Type B pancreatic cell (in vitro differentiated cells): ENCODE data around the gene FCRL6. TPM values are rescaled to one million over a fixed set of nuclear protein-coding genes. Genes with fewer than 3 reads are reported as not detected.

ENCODE experiments used
- DNase-seq: peaks from one replicate; pipeline ENCODE4 v3.0.0; 2021; ENCODE audit warnings: mixed read lengths; ENCODE audit not compliant: unreplicated experiment; ENCODE audit errors: extremely low spot score
- H3K27ac Mint-ChIP-seq: 2 replicates; pipeline ENCODE4 v1.8.0; 2021; ENCODE audit warnings: mild to moderate bottlenecking, mixed read lengths
- H3K27me3 Mint-ChIP-seq: 2 replicates; pipeline ENCODE4 v1.8.0; 2021; ENCODE audit warnings: mixed read lengths
- H3K36me3 Mint-ChIP-seq: 2 replicates; pipeline ENCODE4 v1.8.0; 2021; ENCODE audit warnings: mixed read lengths
- H3K4me1 Mint-ChIP-seq: one replicate; pipeline ENCODE4 v1.8.0; 2021; ENCODE audit warnings: mixed read lengths; ENCODE audit not compliant: unreplicated experiment
- H3K4me3 Mint-ChIP-seq: 2 replicates; pipeline ENCODE4 v1.8.0; 2021; ENCODE audit warnings: mild to moderate bottlenecking, mixed read lengths
- H3K9me3 Mint-ChIP-seq: 2 replicates; pipeline ENCODE4 v1.8.0; 2021; ENCODE audit warnings: mixed read lengths
- long read RNA-seq: library from polyadenylated mRNA; unstranded; transcript quantifications from one replicate; pipeline ENCODE4 v2.0.0, GENCODE V29; 2020
- total RNA-seq: library from RNA; stranded (reverse); gene quantifications from 2 replicates; pipeline ENCODE4 v1.2.1, GENCODE V29; 2021; ENCODE audit warnings: low replicate concordance
- TF ChIP-seq, protein P1 (sequence below): fragments of 200-600 bp; sonication (generic); conservative IDR thresholded peaks from 2 replicates; pipeline ENCODE4 v1.5.0; 2021; ENCODE audit warnings: antibody characterized with exemption, mild to moderate bottlenecking

FCRL6 gene, protein sequence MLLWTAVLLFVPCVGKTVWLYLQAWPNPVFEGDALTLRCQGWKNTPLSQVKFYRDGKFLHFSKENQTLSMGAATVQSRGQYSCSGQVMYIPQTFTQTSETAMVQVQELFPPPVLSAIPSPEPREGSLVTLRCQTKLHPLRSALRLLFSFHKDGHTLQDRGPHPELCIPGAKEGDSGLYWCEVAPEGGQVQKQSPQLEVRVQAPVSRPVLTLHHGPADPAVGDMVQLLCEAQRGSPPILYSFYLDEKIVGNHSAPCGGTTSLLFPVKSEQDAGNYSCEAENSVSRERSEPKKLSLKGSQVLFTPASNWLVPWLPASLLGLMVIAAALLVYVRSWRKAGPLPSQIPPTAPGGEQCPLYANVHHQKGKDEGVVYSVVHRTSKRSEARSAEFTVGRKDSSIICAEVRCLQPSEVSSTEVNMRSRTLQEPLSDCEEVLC
- total RNA-seq, result not detected in 2 replicates
- long read RNA-seq, result 0 reads

DNA sequence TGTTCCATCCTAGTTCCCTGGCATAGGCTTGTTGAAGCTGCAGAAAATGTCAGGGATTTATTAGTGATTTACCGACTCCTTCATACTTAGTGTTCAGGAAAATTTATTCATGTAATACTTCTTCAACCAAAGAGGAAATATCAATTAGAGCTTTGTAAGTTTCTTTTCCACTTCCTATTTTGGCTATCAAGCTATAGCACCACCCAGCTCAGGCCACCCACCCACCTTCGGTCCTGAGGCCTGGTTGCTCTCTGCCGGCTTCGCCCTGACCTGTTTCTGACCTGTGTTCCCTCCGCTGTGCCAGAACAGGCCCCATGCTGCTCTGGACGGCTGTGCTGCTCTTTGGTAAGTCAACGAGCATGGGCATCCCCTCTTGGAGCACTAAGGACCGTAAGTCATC is at the start of gene FCRL6:
FCRL6 (plus strand) TSS at position 250 of the 400 bp plus-strand sequence; CDS start at position 315, 65 bp downstream.
- Mint-ChIP-seq H3K27ac (no peak within 1 kb of the TSS), H3K9me3 (no peaks in the 10 kb centered on the region), H3K27me3 (peaks cover 58% of the 10 kb centered on the region), H3K36me3 (no peaks in the 10 kb centered on the region), H3K4me3 (no peak within 1 kb of the TSS), H3K4me1 (no peaks in the 10 kb centered on the region)
- no peak for DNase-seq
- TF ChIP-seq, protein P1, sequence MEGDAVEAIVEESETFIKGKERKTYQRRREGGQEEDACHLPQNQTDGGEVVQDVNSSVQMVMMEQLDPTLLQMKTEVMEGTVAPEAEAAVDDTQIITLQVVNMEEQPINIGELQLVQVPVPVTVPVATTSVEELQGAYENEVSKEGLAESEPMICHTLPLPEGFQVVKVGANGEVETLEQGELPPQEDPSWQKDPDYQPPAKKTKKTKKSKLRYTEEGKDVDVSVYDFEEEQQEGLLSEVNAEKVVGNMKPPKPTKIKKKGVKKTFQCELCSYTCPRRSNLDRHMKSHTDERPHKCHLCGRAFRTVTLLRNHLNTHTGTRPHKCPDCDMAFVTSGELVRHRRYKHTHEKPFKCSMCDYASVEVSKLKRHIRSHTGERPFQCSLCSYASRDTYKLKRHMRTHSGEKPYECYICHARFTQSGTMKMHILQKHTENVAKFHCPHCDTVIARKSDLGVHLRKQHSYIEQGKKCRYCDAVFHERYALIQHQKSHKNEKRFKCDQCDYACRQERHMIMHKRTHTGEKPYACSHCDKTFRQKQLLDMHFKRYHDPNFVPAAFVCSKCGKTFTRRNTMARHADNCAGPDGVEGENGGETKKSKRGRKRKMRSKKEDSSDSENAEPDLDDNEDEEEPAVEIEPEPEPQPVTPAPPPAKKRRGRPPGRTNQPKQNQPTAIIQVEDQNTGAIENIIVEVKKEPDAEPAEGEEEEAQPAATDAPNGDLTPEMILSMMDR, result no peak

DNA sequence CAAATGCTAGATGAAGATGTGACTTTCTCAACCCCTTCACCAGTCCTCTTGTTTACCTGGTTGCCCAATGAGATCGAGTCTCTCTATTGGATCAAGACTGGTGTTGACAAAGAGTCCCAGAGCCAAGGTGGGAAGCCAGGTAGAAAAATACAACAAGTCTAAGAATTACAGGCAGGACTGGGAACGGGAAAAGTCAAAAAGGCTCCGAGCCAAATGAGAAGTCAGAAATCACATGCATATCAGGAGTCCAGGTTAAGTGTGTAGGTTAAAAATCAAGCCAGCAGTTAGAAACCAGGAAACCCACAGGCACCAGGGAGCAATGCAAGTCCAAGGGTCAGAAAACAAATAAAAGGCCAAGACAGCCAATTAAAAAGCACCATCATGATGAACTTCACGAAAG is 48.8 kb upstream of the FCRL6 start:
- DNase-seq, result no peak
- Mint-ChIP-seq H3K36me3 (no peaks in the 10 kb centered on the region), H3K4me3 (no peak overlapping the region), H3K4me1 (no peaks in the 10 kb centered on the region), H3K27me3 (peaks cover 3% of the 10 kb centered on the region), H3K27ac (no peak overlapping the region), H3K9me3 (no peaks in the 10 kb centered on the region)
- TF ChIP-seq, protein P1, result no peak

DNA sequence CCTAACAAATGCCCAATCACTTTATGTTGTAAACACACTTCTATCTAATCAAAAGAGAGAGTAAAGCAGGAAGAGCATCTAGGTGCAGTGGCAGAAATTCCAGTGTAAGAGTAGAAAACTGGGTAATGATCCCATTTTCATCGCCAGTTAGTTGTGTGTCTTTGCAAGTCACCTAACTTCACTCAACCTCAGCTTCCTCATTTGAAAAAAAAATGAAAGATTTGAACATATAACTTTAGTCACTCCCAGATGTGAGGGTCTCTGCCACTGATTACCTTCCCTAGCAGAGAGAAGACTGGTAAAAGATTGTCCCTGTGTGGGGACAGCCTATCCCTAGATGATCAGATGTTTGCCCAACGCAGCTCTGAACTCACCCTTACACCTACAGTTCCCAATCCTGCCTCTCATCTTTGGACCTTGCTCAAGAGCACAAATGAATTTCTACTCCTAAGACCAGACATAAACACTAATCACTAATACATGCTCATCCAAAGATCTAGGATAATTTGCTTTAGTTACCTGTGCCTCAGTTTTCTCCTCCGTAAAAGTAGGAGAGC is 46.6 kb upstream of the FCRL6 start:
- TF ChIP-seq, protein P1, result no peak
- no peak overlapping the region for H3K4me3 Mint-ChIP-seq
- DNase-seq, result no peak
- no peaks in the 10 kb centered on the region for H3K9me3 Mint-ChIP-seq
- no peaks in the 10 kb centered on the region for H3K4me1 Mint-ChIP-seq
- H3K27me3 Mint-ChIP-seq, result peaks cover 3% of the 10 kb centered on the region
- no peak overlapping the region for H3K27ac Mint-ChIP-seq
- no peaks in the 10 kb centered on the region for H3K36me3 Mint-ChIP-seq

DNA sequence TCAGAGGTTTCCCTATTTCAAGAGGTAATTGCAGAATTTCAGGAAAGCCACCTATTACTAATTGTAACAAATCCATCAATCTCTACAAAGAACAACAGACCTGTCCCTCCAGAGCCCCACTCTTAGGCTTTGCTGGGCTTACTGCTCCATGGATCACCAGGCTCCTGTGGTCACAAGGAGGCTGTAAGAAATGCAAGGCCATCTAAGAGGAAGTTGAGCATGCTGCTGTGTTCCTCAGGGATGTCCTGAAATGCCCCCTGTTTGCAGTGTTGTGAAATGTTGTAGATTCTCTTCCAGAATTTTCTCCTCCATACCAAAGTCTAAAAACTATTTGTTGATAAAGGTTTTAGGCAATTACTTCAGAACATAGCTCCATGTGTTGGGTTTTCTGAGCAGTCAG is 45.8 kb upstream of the FCRL6 start:
- H3K27ac Mint-ChIP-seq, result no peak overlapping the region
- TF ChIP-seq, protein P1, result no peak
- H3K4me3 Mint-ChIP-seq, result no peak overlapping the region
- no peaks in the 10 kb centered on the region for H3K9me3 Mint-ChIP-seq
- no peak for DNase-seq
- H3K36me3 Mint-ChIP-seq, result no peaks in the 10 kb centered on the region
- no peaks in the 10 kb centered on the region for H3K4me1 Mint-ChIP-seq
- peaks cover 3% of the 10 kb centered on the region for H3K27me3 Mint-ChIP-seq

DNA sequence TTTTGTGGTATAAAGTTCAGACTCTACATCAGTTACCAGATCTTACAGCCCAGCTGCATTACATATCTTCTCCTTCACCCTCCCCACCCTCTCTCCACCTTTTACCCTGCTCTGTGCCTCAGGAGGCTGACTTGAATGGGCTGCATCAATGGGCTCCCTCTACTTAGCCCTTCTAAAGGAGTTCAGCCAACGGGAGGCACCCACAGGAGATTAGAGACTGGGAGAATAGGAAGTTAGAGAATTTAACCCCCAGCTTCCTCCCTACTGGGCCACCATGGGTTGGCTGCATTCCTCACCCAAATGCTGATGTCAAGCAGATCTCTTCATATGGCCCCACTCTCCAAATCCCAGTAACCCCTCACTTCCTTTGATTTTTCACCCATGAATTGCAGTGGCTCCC is 38.5 kb upstream of the FCRL6 start:
- TF ChIP-seq, protein P1, result no peak

More for the DNA sequence above, 38.5 kb upstream of the FCRL6 start:
- H3K4me1 Mint-ChIP-seq, result no peaks in the 10 kb centered on the region
- H3K4me3 Mint-ChIP-seq, result no peak overlapping the region
- DNase-seq, result no peak
- no peaks in the 10 kb centered on the region for H3K27me3 Mint-ChIP-seq
- H3K27ac Mint-ChIP-seq, result no peak overlapping the region
- no peaks in the 10 kb centered on the region for H3K9me3 Mint-ChIP-seq
- H3K36me3 Mint-ChIP-seq, result no peaks in the 10 kb centered on the region
